ENCODE data around the gene SPATA7.

SPATA7 gene

DNA sequence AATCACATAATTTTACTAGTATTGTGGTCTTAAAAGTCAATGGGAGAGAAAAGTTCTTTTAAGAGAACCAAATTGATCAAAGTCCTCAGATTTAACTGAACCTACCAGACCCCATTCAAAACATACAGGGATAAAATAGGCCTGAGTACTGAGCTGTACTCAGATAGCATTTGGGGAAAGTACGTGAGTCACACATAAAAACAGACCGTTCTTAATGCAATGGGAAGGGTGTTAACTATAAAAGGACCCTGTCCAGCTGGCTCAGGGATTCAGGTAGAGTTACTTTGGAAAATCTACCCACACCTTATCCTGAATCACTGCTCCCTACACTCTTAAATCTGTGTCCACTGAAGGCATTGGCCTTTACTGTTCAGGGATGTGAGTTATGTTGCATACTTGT is 91.4 kb downstream of the SPATA7 start:
- TF ChIP-seq, protein P1, sequence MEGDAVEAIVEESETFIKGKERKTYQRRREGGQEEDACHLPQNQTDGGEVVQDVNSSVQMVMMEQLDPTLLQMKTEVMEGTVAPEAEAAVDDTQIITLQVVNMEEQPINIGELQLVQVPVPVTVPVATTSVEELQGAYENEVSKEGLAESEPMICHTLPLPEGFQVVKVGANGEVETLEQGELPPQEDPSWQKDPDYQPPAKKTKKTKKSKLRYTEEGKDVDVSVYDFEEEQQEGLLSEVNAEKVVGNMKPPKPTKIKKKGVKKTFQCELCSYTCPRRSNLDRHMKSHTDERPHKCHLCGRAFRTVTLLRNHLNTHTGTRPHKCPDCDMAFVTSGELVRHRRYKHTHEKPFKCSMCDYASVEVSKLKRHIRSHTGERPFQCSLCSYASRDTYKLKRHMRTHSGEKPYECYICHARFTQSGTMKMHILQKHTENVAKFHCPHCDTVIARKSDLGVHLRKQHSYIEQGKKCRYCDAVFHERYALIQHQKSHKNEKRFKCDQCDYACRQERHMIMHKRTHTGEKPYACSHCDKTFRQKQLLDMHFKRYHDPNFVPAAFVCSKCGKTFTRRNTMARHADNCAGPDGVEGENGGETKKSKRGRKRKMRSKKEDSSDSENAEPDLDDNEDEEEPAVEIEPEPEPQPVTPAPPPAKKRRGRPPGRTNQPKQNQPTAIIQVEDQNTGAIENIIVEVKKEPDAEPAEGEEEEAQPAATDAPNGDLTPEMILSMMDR (conservative IDR thresholded peaks at IDR 0.05; ENCODE audit: low read depth, low read length): no peak
- Histone ChIP-seq H3K4me1 (ENCODE audit: low read depth, poor library complexity, severe bottlenecking) (no peaks in the 10 kb centered on the region), H3K27ac (no peak overlapping the region), H3K27me3 (ENCODE audit: insufficient read depth, low read depth) (no peaks in the 10 kb centered on the region), H2AFZ (ENCODE audit: low read depth) (no peak overlapping the region), H3K4me3 (IDR thresholded peaks at IDR 0.05; ENCODE audit: insufficient read depth, low read depth, low read length) (no peak overlapping the region), H4K20me1 (ENCODE audit: insufficient read depth) (no peaks in the 10 kb centered on the region), H3K4me2 (no peak overlapping the region), H3K9ac (no peak overlapping the region), H3K36me3 (ENCODE audit: insufficient read depth) (no peaks in the 10 kb centered on the region), H3K79me2 (ENCODE audit: insufficient read depth, low read depth) (no peaks in the 10 kb centered on the region)

GRCh38 chr14:88477513-88478250 is 92.2 kb downstream of the SPATA7 start:
- Histone ChIP-seq H3K79me2 (ENCODE audit: insufficient read depth, low read depth) (no peaks in the 10 kb centered on the region), H3K4me3 (IDR thresholded peaks at IDR 0.05; ENCODE audit: insufficient read depth, low read depth, low read length) (no peak overlapping the region), H3K4me1 (ENCODE audit: low read depth, poor library complexity, severe bottlenecking) (no peaks in the 10 kb centered on the region), H3K27ac (no peak overlapping the region), H3K4me2 (no peak overlapping the region), H3K36me3 (ENCODE audit: insufficient read depth) (no peaks in the 10 kb centered on the region), H3K9ac (no peak overlapping the region), H2AFZ (ENCODE audit: low read depth) (no peak overlapping the region), H4K20me1 (ENCODE audit: insufficient read depth) (no peaks in the 10 kb centered on the region), H3K27me3 (ENCODE audit: insufficient read depth, low read depth) (no peaks in the 10 kb centered on the region)
- TF ChIP-seq, protein P1 (conservative IDR thresholded peaks at IDR 0.05; ENCODE audit: low read depth, low read length): no peak

DNA sequence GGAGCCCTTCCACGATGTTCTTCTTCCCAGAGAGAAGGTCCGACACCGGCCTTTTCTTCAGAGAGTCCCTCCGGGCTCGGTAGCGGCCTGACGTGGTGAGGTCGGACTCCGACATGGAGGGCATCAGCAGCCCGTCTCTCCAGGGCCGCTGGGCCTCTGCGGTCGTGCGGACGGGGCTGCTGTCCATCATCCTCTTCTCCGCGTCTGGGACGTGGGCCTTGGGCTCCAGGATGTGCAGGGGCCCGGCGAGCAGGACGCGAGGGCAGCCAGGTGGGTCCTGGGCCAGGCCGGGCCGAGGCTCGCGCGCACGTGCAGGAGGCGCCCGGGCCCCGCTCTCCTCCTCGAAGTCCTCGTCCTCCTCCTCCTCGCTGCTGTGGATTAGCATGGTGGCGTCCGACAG is 93.5 kb downstream of the SPATA7 start:
- H3K9ac ChIP-seq: no peak overlapping the region
- no peaks in the 10 kb centered on the region for H4K20me1 ChIP-seq (ENCODE audit: insufficient read depth)
- H3K27me3 ChIP-seq (ENCODE audit: insufficient read depth, low read depth): no peaks in the 10 kb centered on the region
- H3K36me3 ChIP-seq (ENCODE audit: insufficient read depth): no peaks in the 10 kb centered on the region
- no peak overlapping the region for H3K4me3 ChIP-seq (IDR thresholded peaks at IDR 0.05; ENCODE audit: insufficient read depth, low read depth, low read length)
- H2AFZ ChIP-seq (ENCODE audit: low read depth): no peak overlapping the region
- no peaks in the 10 kb centered on the region for H3K79me2 ChIP-seq (ENCODE audit: insufficient read depth, low read depth)
- no peak overlapping the region for H3K27ac ChIP-seq
- TF ChIP-seq, protein P1 (conservative IDR thresholded peaks at IDR 0.05; ENCODE audit: low read depth, low read length): no peak
- no peak overlapping the region for H3K4me2 ChIP-seq
- no peaks in the 10 kb centered on the region for H3K4me1 ChIP-seq (ENCODE audit: low read depth, poor library complexity, severe bottlenecking)

DNA sequence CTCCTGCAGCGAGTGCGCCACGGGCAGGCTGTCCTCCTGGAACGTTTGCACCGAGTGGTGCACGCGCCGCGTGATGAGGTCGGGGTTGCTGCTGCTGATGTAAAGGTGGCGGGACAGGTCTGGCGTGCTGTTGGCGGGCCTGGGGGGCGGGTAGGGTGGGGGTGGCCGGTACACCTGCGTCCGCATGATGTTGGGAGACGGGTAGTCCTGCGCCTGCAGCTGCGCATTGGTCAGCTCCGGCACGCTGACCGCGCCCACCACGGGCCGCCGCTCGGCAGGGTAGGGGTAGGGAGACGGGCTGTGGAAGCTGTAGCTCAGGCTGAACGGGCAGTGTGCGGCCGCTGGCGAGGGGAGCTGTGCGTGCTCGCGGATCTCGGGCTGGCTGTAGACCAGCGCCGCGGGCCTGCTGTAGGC is 94.1 kb downstream of the SPATA7 start:
- no peak overlapping the region for H3K4me3 ChIP-seq (IDR thresholded peaks at IDR 0.05; ENCODE audit: insufficient read depth, low read depth, low read length)
- no peaks in the 10 kb centered on the region for H3K36me3 ChIP-seq (ENCODE audit: insufficient read depth)
- H4K20me1 ChIP-seq (ENCODE audit: insufficient read depth): no peaks in the 10 kb centered on the region
- no peak overlapping the region for H3K27ac ChIP-seq
- H3K79me2 ChIP-seq (ENCODE audit: insufficient read depth, low read depth): no peaks in the 10 kb centered on the region
- no peaks in the 10 kb centered on the region for H3K4me1 ChIP-seq (ENCODE audit: low read depth, poor library complexity, severe bottlenecking)
- no peak overlapping the region for H3K9ac ChIP-seq
- no peak overlapping the region for H2AFZ ChIP-seq (ENCODE audit: low read depth)
- TF ChIP-seq, protein P1 (conservative IDR thresholded peaks at IDR 0.05; ENCODE audit: low read depth, low read length): no peak
- H3K27me3 ChIP-seq (ENCODE audit: insufficient read depth, low read depth): no peaks in the 10 kb centered on the region
- no peak overlapping the region for H3K4me2 ChIP-seq
